Karpas-422 (cell line): ENCODE results near the gene OR4D6. TPM values are rescaled to one million over a fixed set of nuclear protein-coding genes. Genes with fewer than 3 reads are reported as not detected.
"Not testable (repeated sequence)": the region's sequence is repeated elsewhere in the genome, so short reads cannot be mapped to it uniquely, and the experiment has no call there.

Source experiments
- DNase-seq: peaks from one replicate; pipeline ENCODE4 v3.0.0-alpha.2; 2015
- H2AFZ ChIP-seq: fragments of 200-600 bp; sonication (generic); 2 replicates; pipeline ENCODE4 v1.6.1; 2014; ENCODE audit warnings: antibody characterized with exemption, low read length, mixed read lengths
- H3K27ac ChIP-seq: fragments of 200-600 bp; sonication (generic); 2 replicates; pipeline ENCODE4 v1.5.1; 2014; ENCODE audit warnings: mild to moderate bottlenecking, low read length, moderate library complexity
- H3K27me3 ChIP-seq: fragments of 200-600 bp; sonication (generic); 2 replicates; pipeline ENCODE4 v1.6.1; 2014; ENCODE audit warnings: low read length, mixed read lengths
- H3K36me3 ChIP-seq: fragments of 200-600 bp; sonication (generic); 2 replicates; pipeline ENCODE4 v1.6.1; 2014; ENCODE audit warnings: low read length, mixed read lengths; ENCODE audit not compliant: insufficient read depth
- H3K4me1 ChIP-seq: fragments of 200-600 bp; sonication (generic); 2 replicates; pipeline ENCODE4 v1.6.1; 2014; ENCODE audit warnings: mild to moderate bottlenecking, low read length, mixed read lengths
- H3K4me2 ChIP-seq: fragments of 200-600 bp; sonication (generic); 2 replicates; pipeline ENCODE4 v1.6.1; 2014; ENCODE audit warnings: low read length, low read depth, mild to moderate bottlenecking; ENCODE audit not compliant: poor library complexity, severe bottlenecking
- H3K4me3 ChIP-seq: fragments of 200-600 bp; sonication (generic); 2 replicates; pipeline ENCODE4 v1.5.1; 2014; ENCODE audit warnings: mild to moderate bottlenecking, antibody characterized with exemption, low read length, mixed read lengths
- H3K79me2 ChIP-seq: fragments of 200-600 bp; sonication (generic); 2 replicates; pipeline ENCODE4 v1.6.1; 2014; ENCODE audit warnings: mild to moderate bottlenecking, low read length, mixed read lengths
- H3K9ac ChIP-seq: fragments of 200-600 bp; sonication (generic); 2 replicates; pipeline ENCODE4 v1.6.0; 2014; ENCODE audit warnings: low read length
- H3K9me2 ChIP-seq: fragments of 200-600 bp; sonication (generic), shearing (Covaris generic); replicated peaks from 2 replicates; pipeline ENCODE4 v1.6.0; 2014; ENCODE audit warnings: mild to moderate bottlenecking, low read length, moderate library complexity; ENCODE audit not compliant: insufficient read depth
- H3K9me3 ChIP-seq: fragments of 300-700, 200-600 bp; sonication (generic); 2 replicates; pipeline ENCODE4 v1.6.1; 2014; ENCODE audit warnings: low read length, mixed read lengths
- H4K20me1 ChIP-seq: fragments of 200-600 bp; sonication (generic); 2 replicates; pipeline ENCODE4 v1.6.1; 2014; ENCODE audit warnings: mild to moderate bottlenecking, antibody characterized with exemption, low read length, low read depth; ENCODE audit not compliant: insufficient read depth
- total RNA-seq: library from RNA; depleted of rRNA; stranded (reverse); fragments of >200 nt; shearing (Covaris generic); gene quantifications from 2 replicates; pipeline ENCODE4 v1.2.3, GENCODE V29; 2014; ENCODE audit warnings: low replicate concordance

Gene OR4D6
- total RNA-seq, 1 experiment from 2014 or later, result not detected

GRCh38 chr11:59426361-59427067 lies 30.2 kb upstream of the OR4D6 start, which contains the start of gene OR5A2:
Gene OR5A2 (minus strand): TSS chr11:59426413. CDS start chr11:59422953, 3,460 bp downstream.
- Histone ChIP-seq H3K9me3 (no peaks in the 10 kb centered on the region), H3K36me3 (no peaks in the 10 kb centered on the region), H3K9ac (no peak within 1 kb of the TSS), H3K9me2 (no peaks in the 10 kb centered on the region), H3K4me1 (no peaks in the 10 kb centered on the region), H3K27me3 (no peaks in the 10 kb centered on the region), H4K20me1 (no peaks in the 10 kb centered on the region), H2AFZ (no peak within 1 kb of the TSS), H3K27ac (no peak within 1 kb of the TSS), H3K4me3 (no peak within 1 kb of the TSS), H3K4me2 (no peak within 1 kb of the TSS), H3K79me2 (no peaks in the 10 kb centered on the region)
- no peak for DNase-seq

DNA sequence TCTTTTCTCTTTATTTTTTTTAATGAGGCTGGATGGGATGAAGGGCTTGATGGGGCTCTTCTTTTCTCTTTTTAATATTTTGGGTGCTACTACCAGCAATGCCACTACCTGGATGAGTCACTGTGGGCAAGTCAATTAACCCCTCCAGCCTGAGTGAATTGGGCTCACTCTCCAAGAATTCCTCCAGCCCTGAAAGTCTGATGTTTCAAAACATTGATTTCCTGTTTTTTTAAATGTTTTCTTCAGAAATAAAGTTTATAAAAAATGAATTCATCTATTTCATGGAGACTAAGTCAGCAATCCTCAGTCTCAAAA lies 29.7 kb upstream of the OR4D6 start:
- Histone ChIP-seq H3K79me2 (no peaks in the 10 kb centered on the region), H4K20me1 (no peaks in the 10 kb centered on the region), H3K9me3 (no peaks in the 10 kb centered on the region), H3K27ac (no peak overlapping the region), H3K9me2 (no peaks in the 10 kb centered on the region), H3K27me3 (no peaks in the 10 kb centered on the region), H2AFZ (no peak overlapping the region), H3K4me1 (no peaks in the 10 kb centered on the region), H3K9ac (no peak overlapping the region), H3K4me2 (no peak overlapping the region), H3K36me3 (no peaks in the 10 kb centered on the region), H3K4me3 (no peak overlapping the region)
- no peak for DNase-seq

DNA sequence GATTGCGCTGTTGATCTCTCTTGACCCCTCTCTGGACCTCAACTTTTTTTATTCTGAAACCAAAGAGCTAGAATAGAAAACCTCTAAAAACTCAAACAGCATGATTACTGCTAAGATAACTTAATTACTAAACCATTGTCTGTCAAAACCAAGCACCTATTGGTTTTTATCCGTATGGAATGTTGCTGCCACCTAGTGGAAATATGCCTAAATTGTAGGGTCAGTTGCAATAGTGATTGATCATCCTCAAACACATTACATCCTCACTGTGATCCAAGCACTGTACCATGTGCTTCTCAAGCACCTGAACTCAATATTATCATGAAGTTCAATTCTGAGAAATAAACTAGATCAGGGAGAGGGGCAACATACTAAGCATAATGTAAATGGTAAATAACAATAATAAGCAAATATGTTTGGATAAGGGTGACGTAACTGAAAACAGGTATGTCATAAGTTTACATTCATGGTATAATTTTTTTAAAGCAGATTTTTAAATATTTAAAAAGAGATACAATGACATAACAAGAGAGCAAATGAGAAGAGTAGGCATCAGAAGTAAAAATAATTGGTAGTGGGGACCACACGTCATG lies 26.7 kb upstream of the OR4D6 start:
- H4K20me1 ChIP-seq, result no peaks in the 10 kb centered on the region
- peak; percentile 91 for DNase-seq
- H3K9ac ChIP-seq, result no peak overlapping the region
- no peaks in the 10 kb centered on the region for H3K4me1 ChIP-seq
- H2AFZ ChIP-seq, result no peak overlapping the region
- H3K79me2 ChIP-seq, result no peaks in the 10 kb centered on the region
- H3K36me3 ChIP-seq, result no peaks in the 10 kb centered on the region
- no peaks in the 10 kb centered on the region for H3K9me3 ChIP-seq
- no peak overlapping the region for H3K4me2 ChIP-seq
- no peak overlapping the region for H3K4me3 ChIP-seq
- H3K27ac ChIP-seq, result no peak overlapping the region
- no peaks in the 10 kb centered on the region for H3K9me2 ChIP-seq
- H3K27me3 ChIP-seq, result no peaks in the 10 kb centered on the region

DNA sequence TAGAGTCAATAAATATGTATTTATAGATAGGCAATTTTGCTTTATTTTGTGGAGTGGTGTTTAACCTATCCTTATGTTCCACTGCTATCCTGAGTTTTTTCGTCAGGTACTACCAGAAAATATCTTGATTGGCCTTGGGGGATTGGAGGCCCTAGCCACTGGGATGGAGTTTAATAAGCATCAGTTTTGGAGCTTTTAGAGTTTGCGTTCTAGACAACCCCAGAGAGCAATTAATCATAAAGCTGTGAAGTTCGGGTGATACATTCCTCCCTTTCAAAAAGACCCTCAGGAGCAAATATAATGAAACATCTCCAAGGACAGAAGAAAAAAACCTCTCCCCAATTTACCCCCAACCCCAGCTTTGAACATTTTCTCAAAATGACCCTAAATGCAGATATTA lies 20.6 kb upstream of the OR4D6 start, which contains the start of gene OR5A1:
TSS of gene OR5A1 (plus strand) at position 301 of the 400 bp plus-strand sequence. CDS start 6,700 bp downstream, outside the sequence.
- Histone ChIP-seq H3K4me3 (no peak within 1 kb of the TSS), H3K27me3 (no peaks in the 10 kb centered on the region), H3K4me1 (no peaks in the 10 kb centered on the region), H3K79me2 (no peaks in the 10 kb centered on the region), H3K36me3 (no peaks in the 10 kb centered on the region), H3K27ac (no peak within 1 kb of the TSS), H3K9me2 (no peaks in the 10 kb centered on the region), H3K9me3 (no peaks in the 10 kb centered on the region), H3K4me2 (no peak within 1 kb of the TSS), H2AFZ (no peak within 1 kb of the TSS), H3K9ac (no peak within 1 kb of the TSS), H4K20me1 (no peaks in the 10 kb centered on the region)
- no peak for DNase-seq

DNA sequence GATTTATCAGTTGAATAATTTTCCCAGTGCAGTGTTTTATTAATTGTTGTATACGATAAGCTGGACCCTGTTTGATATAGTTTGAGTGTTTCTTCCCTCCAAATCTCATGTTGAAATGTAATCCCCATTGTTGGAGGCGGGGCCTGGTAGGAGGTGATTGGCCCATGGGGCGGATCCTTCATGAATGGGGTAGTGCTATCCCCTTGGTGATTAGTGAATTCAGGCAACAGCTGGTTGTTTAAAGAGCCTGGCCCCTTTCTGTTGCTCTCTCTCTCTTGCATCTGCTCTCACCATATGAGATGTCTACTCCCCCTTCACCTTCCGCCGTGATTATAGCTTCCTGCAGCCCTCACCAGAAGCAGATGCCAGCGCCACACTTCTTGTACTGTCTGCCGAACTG lies 19.0 kb upstream of the OR4D6 start:
- Histone ChIP-seq H3K4me2 (no peak overlapping the region), H3K27ac (no peak overlapping the region), H3K36me3 (no peaks in the 10 kb centered on the region), H3K4me3 (no peak overlapping the region), H3K4me1 (no peaks in the 10 kb centered on the region), H3K27me3 (no peaks in the 10 kb centered on the region), H3K79me2 (no peaks in the 10 kb centered on the region), H4K20me1 (no peaks in the 10 kb centered on the region), H3K9ac (no peak overlapping the region), H3K9me2 (no peaks in the 10 kb centered on the region), H3K9me3 (no peaks in the 10 kb centered on the region), H2AFZ (no peak overlapping the region)
- DNase-seq, result no peak

GRCh38 chr11:59445624-59446023 lies 11.1 kb upstream of the OR4D6 start:
- H3K79me2 ChIP-seq, H4K20me1 ChIP-seq, H3K9me3 ChIP-seq, H3K27ac ChIP-seq, H3K36me3 ChIP-seq, H3K4me2 ChIP-seq, H3K9me2 ChIP-seq, H3K4me1 ChIP-seq, H3K4me3 ChIP-seq, H3K27me3 ChIP-seq, DNase-seq, H2AFZ ChIP-seq, H3K9ac ChIP-seq: not testable (repeated sequence)

DNA sequence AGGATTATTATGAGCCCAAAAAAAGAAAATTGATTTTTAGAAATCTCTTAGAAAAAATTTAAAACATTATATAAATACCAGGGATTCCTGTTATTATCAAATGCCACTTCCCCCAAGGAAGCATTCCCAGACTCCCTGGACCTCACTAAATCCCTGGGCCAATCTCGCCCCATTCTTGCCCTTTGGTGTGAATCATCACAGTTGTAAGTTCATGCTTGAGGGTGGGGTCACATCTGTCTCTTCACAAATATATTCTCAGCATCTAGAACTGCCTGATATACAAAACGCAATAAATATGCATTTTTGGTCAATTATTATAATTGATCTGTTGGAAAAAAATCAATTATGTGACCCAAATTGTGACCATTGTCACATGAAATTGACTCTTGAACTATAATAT lies 8.3 kb upstream of the OR4D6 start:
- Histone ChIP-seq H3K9me3 (no peaks in the 10 kb centered on the region), H2AFZ (no peak overlapping the region), H3K27me3 (no peaks in the 10 kb centered on the region), H3K4me1 (no peaks in the 10 kb centered on the region), H3K9ac (no peak overlapping the region), H3K79me2 (no peaks in the 10 kb centered on the region), H3K36me3 (no peaks in the 10 kb centered on the region), H3K27ac (no peak overlapping the region), H3K9me2 (no peaks in the 10 kb centered on the region), H3K4me2 (no peak overlapping the region), H4K20me1 (no peaks in the 10 kb centered on the region), H3K4me3 (no peak overlapping the region)
- no peak for DNase-seq

GRCh38 chr11:59459916-59460315 lies 3.2 kb downstream of the OR4D6 start:
- Histone ChIP-seq H3K27me3 (no peaks in the 10 kb centered on the region), H4K20me1 (no peaks in the 10 kb centered on the region), H3K9me2 (no peaks in the 10 kb centered on the region), H3K9ac (no peak overlapping the region), H3K79me2 (no peaks in the 10 kb centered on the region), H3K27ac (no peak overlapping the region), H3K4me1 (no peaks in the 10 kb centered on the region), H3K36me3 (no peaks in the 10 kb centered on the region), H2AFZ (no peak overlapping the region), H3K9me3 (no peaks in the 10 kb centered on the region), H3K4me3 (no peak overlapping the region), H3K4me2 (no peak overlapping the region)
- DNase-seq, result no peak
